Neural crest cell (in vitro differentiated cells): ENCODE measurements around the gene EVC. TPM values are rescaled to one million over a fixed set of nuclear protein-coding genes. Genes with fewer than 3 reads are reported as not detected.
"Not testable (repeated sequence)": the region's sequence is repeated elsewhere in the genome, so short reads cannot be mapped to it uniquely, and the experiment has no call there.

Source experiments
- DNase-seq: peaks from one replicate; pipeline ENCODE4 v3.0.0; 2021; ENCODE audit warnings: low read depth, mixed read lengths, low spot score
- H3K27ac Mint-ChIP-seq: one replicate; pipeline ENCODE4 v1.8.0; 2021; ENCODE audit warnings: mild to moderate bottlenecking, mixed read lengths; ENCODE audit not compliant: unreplicated experiment
- H3K27me3 Mint-ChIP-seq: 2 replicates; pipeline ENCODE4 v1.8.0; 2021; ENCODE audit warnings: low read depth, mild to moderate bottlenecking, mixed read lengths
- H3K36me3 Mint-ChIP-seq: 2 replicates; pipeline ENCODE4 v1.8.0; 2021; ENCODE audit warnings: low read depth, mild to moderate bottlenecking, mixed read lengths
- H3K4me1 Mint-ChIP-seq: 2 replicates; pipeline ENCODE4 v1.8.0; 2021; ENCODE audit warnings: mixed read lengths
- H3K4me3 Mint-ChIP-seq: one replicate; pipeline ENCODE4 v1.8.0; 2021; ENCODE audit warnings: mild to moderate bottlenecking, mixed read lengths
- H3K9me3 Mint-ChIP-seq: 2 replicates; pipeline ENCODE4 v1.8.0; 2021; ENCODE audit warnings: mixed read lengths
- total RNA-seq: library from RNA; stranded (reverse); gene quantifications from 2 replicates; pipeline ENCODE4 v1.2.1, GENCODE V29; 2021
- TF ChIP-seq, protein P1 (sequence below): fragments of 200-600 bp; sonication (generic); conservative IDR thresholded peaks from 2 replicates; pipeline ENCODE4 v1.5.0; 2021; ENCODE audit warnings: antibody characterized with exemption, mild to moderate bottlenecking

EVC gene
- total RNA-seq, 1 donor from 2014 or later = 24.4 TPM

DNA sequence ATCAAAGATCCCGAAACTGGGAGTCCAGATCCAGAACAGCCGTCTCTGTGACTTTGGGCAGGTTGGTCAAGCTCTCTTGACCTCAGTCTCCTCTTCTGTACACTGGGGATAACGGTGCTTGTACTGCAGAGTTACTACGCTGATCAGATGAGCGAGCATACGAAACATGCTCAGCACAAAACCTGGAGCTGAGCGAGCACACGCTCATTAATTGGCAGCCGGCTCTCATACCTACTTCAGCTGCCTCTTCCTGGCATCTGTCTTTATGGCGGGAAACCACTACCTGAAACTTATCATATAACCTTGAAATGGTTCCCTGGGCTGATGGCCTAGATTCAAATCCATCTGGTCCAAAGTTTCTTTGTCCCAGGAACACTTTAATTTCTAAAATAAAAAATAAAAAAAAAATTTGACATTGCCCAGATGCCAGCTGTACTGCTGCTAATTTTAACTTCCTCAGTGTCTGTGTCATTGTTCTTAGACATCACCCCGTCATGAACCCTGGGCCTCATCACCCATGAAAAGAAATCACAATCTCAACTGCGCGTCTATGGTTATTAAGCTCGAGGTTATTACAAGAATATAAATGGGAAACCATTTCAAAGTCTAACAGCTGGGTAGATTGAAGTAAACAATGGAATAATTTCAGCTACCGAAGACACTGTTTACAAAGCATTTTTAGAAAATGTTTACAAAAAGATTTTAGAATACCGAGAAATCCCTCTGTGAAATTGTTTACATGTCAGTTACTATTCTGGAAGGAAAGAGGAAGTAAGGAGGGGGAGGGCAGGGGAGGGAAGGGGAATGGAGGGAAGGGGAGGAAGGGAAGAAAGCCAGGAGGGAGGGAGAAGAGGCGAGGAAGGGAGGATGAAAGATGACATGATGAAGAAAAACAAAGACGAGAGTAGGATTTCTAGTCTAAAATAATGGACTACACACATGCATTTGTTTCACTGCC, 132.9 kb downstream of the EVC start:
- no peak for DNase-seq
- Mint-ChIP-seq H3K9me3 (no peaks in the 10 kb centered on the region), H3K4me3 (no peak overlapping the region), H3K27me3 (no peaks in the 10 kb centered on the region), H3K36me3 (peaks cover 40% of the 10 kb centered on the region), H3K4me1 (peaks cover 11% of the 10 kb centered on the region), H3K27ac (peak overlapping the region; percentile 94)
- TF ChIP-seq, protein P1, sequence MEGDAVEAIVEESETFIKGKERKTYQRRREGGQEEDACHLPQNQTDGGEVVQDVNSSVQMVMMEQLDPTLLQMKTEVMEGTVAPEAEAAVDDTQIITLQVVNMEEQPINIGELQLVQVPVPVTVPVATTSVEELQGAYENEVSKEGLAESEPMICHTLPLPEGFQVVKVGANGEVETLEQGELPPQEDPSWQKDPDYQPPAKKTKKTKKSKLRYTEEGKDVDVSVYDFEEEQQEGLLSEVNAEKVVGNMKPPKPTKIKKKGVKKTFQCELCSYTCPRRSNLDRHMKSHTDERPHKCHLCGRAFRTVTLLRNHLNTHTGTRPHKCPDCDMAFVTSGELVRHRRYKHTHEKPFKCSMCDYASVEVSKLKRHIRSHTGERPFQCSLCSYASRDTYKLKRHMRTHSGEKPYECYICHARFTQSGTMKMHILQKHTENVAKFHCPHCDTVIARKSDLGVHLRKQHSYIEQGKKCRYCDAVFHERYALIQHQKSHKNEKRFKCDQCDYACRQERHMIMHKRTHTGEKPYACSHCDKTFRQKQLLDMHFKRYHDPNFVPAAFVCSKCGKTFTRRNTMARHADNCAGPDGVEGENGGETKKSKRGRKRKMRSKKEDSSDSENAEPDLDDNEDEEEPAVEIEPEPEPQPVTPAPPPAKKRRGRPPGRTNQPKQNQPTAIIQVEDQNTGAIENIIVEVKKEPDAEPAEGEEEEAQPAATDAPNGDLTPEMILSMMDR = no peak

DNA sequence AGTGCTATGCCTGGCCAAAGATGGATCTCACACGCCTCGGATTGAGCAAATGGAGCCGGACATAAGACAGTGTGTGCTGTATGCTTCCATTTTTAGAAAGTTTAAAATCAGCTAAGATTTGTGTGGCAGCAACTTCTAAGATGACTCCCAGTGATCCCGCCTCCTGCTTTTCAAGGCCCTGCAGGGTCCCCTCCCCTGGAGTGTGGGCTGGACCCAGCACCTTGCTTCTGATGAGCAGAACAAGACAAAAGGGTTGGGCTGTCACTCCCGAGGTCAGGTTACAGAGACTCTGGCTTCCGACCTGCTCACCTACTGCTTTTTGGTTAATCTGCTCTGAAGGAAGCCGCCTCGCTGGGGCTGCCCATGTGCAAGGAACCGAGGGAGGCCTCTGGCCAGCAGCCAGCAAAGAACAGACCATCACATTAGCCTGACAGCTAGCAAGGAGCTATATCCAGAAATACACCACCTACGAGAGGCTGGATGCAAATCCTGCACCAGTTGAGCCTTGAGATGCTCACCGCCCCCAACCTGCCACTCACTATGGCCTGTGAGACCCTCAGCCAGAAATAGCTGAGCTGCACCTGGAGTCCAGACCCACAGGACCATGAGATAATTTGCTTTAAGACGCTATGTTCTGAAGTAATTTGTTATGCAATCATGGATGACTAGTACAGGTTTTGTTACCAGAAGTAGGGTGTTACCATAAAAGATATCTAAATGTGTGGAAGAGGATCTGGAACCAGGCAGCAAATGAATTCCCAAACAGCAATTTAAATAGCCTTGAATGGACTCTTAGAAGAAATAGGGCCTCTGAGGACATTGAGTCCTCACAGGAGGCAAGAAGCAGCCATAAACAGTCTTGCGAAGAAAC, 134.3 kb downstream of the EVC start:
- peaks cover 11% of the 10 kb centered on the region for H3K4me1 Mint-ChIP-seq
- peaks cover 44% of the 10 kb centered on the region for H3K36me3 Mint-ChIP-seq
- TF ChIP-seq, protein P1 = no peak
- no peaks in the 10 kb centered on the region for H3K27me3 Mint-ChIP-seq
- no peaks in the 10 kb centered on the region for H3K9me3 Mint-ChIP-seq
- no peak for DNase-seq
- no peak overlapping the region for H3K4me3 Mint-ChIP-seq
- H3K27ac Mint-ChIP-seq = peak overlapping the region; percentile 14

DNA sequence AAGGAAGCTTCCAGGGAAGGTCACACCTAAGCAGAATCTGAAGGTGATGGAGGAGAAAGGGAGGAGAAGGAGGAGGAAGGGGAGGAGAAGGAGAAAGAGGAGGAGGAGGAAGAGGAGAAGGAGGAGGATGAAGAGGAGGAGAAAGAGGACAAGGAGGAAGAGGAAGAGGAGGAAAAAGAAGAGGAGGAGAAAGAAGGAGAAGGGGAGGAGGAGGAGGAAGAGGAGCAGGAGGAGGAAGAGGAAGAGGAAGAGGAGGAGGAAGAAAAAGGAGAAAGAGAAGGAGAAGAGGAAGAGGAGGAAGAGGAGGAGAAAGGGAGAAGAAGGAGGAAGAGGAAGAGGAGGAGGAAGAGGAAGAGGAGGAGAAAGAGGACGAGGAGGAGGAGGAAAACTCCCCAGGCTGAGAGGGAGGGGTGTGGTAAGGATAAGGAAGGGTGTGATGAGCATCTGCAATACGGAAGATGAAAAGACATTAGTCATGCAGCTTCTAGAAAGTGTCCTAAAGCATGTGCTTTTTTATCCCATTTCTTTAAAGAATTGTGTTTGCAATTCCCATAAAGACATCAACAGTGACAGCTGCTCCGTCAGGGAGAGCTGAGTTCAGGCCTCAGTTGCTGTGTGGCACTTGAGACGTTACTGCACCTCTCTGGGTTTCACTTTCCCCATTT, 140.8 kb downstream of the EVC start:
- Mint-ChIP-seq H3K27me3 (no peaks in the 10 kb centered on the region), H3K9me3 (no peaks in the 10 kb centered on the region), H3K27ac (no peak overlapping the region), H3K36me3 (peaks cover 41% of the 10 kb centered on the region), H3K4me1 (no peaks in the 10 kb centered on the region), H3K4me3 (no peak overlapping the region)
- TF ChIP-seq, protein P1 = no peak
- no peak for DNase-seq

- no peak for DNase-seq
- Mint-ChIP-seq H3K9me3 (no peaks in the 10 kb centered on the region), H3K27me3 (no peaks in the 10 kb centered on the region), H3K4me1 (no peaks in the 10 kb centered on the region), H3K4me3 (no peak overlapping the region), H3K36me3 (peaks cover 34% of the 10 kb centered on the region), H3K27ac (no peak overlapping the region)
- TF ChIP-seq, protein P1 = no peak
These were observed 141.7 kb downstream of the EVC start for GRCh38 chr4:5852523-5853202.

DNA sequence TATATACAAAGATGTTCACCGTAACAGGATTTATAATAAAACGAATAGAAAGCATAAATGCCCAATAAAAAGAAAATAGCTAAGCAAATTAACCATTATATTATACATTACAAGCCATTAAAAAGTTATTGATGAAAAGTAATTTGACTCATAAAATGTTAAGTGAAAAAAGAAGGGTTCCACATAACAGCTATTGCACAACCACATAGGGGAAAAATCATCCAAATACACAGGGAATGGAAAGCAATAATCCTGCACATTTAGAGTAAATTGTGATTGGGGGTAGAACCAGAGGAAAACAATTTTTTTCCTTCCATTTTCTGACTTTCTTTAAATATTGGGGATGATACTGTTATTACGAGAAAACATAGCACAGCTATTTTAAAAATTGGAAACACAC, 143.9 kb downstream of the EVC start:
- Mint-ChIP-seq H3K36me3 (peaks cover 24% of the 10 kb centered on the region), H3K9me3 (no peaks in the 10 kb centered on the region), H3K27me3 (no peaks in the 10 kb centered on the region), H3K4me1 (no peaks in the 10 kb centered on the region), H3K4me3 (no peak overlapping the region), H3K27ac (no peak overlapping the region)
- DNase-seq = no peak
- TF ChIP-seq, protein P1 = no peak

- H3K27ac Mint-ChIP-seq, H3K9me3 Mint-ChIP-seq, H3K27me3 Mint-ChIP-seq, DNase-seq, H3K4me3 Mint-ChIP-seq, H3K4me1 Mint-ChIP-seq: not testable (repeated sequence)
- H3K36me3 Mint-ChIP-seq = peaks cover 22% of the 10 kb centered on the region
These were observed 145.4 kb downstream of the EVC start for GRCh38 chr4:5856362-5856761.
